Adrenal gland (tissue), 5 donors: ENCODE measurements around the gene GLIS2.

Source experiments
- CTCF ChIP-seq, 6 experiments: fragments of 450-650 bp in 4 of 6; fragments of 200-600 bp in 2 of 6; sonication (generic) in 1 of 6; IDR thresholded peaks; 1 replicate in 5 of 6; 2 replicates in 1 of 6; pipeline versions ENCODE4 v1.5.1 to v1.8.0; 2016 to 2021; ENCODE audit warnings: antibody characterized with exemption in 6 of 6, mild to moderate bottlenecking in 2 of 6, moderate library complexity in 1 of 6
- POLR2A ChIP-seq, 2 donors: fragments of 450-650 bp; IDR thresholded peaks; one replicate each; pipeline ENCODE4 v1.6.1; 2017; ENCODE audit warnings: antibody characterized with exemption in 2 of 2, mild to moderate bottlenecking in 2 of 2, moderate library complexity in 1 of 2
- donor health status: DM: no; HTN: no; CAD: no.

GRCh38 chr16:4316864-4317531 lies 1.1 kb downstream of the GLIS2 start:
- no peak for TF ChIP-seq CTCF (IDR thresholded peaks at IDR 0.05)
- peak in 1 of 2 donors; percentile 35 for TF ChIP-seq POLR2A (IDR thresholded peaks at IDR 0.05)
